Sciatic nerve (tissue), 2 donors: Measurements from ENCODE around the gene GABRB3. TPM values are rescaled to one million over a fixed set of nuclear protein-coding genes. Genes with fewer than 3 reads are reported as not detected.

Experiments used
- ATAC-seq: fragments of 200-7000 bp; cut with Tn5 transposase; one replicate; pipeline ENCODE4 v1.9.1; 2020; ENCODE audit warnings: mild to moderate bottlenecking, moderate library complexity
- DNase-seq: peaks from one replicate; pipeline ENCODE4 v3.0.0-alpha.2; 2020; ENCODE audit warnings: low spot score
- intact Hi-C: fragments of 100-400 bp; cut with DNase I; formaldehyde crosslinking; loops from one replicate; pipeline ENCODE4 v1.14.2; 2022
- total RNA-seq: library from RNA; stranded (reverse); fragmentation: NEBNext Ultra II Directional; extraction: Animal tissue kit (Norgen Biotek cat#: 25700); gene quantifications from one replicate; pipeline ENCODE4 v1.2.1, GENCODE V29; 2021
- donor health status: DM: no; HTN: no; CAD: no.
- donor health status: DM: no; HTN: no; CAD: no.

GABRB3 gene
- total RNA-seq, 1 donor from 2014 or later = 4.5 TPM

- DNase-seq (no peak), ATAC-seq (no peak)
- intact Hi-C loops = no loop called here
Observed at GRCh38 chr15:26689462-26689861, 83.4 kb downstream of the GABRB3 start.

GRCh38 chr15:26686547-26687187, 86.2 kb downstream of the GABRB3 start:
- intact Hi-C loops = no loop called here
- ATAC-seq (no peak), DNase-seq (no peak)

DNA sequence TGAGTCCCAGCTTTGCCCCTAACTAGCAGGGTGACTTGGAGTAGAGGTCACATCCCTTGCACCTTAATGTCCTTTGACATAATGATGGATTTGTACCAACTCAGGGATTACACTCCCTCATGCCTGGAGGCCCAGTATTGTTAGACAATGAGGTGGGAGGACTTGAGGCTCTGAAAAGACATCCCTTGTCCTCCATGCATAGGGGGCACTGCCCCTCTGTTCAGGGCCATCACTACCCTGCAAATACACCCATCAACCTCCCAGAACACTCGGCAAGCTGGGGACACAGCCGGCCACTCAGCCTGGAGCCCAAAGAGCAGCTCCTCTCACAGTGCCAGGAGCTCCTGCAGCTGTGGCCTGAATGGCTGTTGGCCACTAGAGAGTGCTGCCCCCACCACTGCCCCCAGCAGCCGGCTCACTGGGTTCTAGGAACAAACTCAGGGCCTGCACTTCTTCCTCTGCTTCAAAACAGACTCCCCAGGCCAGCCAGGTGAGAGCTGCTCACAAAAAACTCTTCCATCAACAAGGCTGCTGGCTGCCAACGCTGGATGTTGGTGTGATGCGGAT, 90.2 kb downstream of the GABRB3 start:
- ATAC-seq (no peak), DNase-seq (no peak)
- intact Hi-C loops = no loop called here

DNA sequence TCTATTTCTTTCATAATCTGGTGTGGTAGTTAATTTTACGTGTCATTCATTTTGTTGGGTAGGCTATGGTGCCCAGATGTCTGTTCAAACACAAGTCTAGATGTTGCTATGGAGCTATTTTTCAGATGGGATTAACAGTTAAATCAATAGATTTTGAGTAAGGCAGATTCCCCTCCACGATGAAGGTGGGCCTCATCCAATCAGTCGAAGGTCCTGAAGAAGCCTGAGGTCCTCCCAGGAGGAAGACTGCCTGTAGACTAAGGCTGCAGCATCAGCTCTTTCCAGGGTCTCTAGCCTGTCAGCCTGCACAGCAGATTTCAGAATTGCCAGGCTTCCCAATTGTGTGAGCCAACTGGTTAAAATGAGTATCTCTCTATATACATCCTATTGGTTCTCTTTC, 92.9 kb downstream of the GABRB3 start:
- ATAC-seq = no peak
- intact Hi-C loops = no loop called here

GRCh38 chr15:26676115-26676514, 96.8 kb downstream of the GABRB3 start:
- no peak for DNase-seq
- intact Hi-C loops = no loop called here
- no peak for ATAC-seq

More for the DNA sequence above, 92.9 kb downstream of the GABRB3 start:
- no peak for DNase-seq

DNA sequence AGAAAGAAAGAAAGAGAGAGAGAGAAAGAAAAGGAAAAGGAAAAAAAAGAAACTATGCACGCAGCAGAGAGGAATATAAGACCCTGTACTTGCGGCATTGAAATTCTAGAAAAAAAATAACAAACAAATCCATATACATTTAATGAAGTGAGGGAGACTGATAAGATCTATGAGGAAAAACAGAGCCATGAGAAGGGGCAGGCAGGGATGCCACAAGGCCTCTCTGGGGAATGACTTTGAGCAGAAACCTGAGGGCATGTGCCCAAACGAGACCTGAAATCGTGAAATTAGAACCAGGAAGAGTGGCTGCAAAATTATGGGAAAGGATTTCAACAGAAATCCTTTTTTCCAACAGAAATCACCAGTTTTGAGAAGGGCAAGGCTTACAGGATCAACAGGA, 98.4 kb downstream of the GABRB3 start:
- ATAC-seq (no peak), DNase-seq (no peak)
- intact Hi-C loops = no loop called here

GRCh38 chr15:26673445-26673844, 99.4 kb downstream of the GABRB3 start:
- ATAC-seq (no peak), DNase-seq (no peak)
- intact Hi-C loops = no loop called here

GRCh38 chr15:26670116-26670515, 102.8 kb downstream of the GABRB3 start:
- intact Hi-C loops = no loop called here
- ATAC-seq = no peak

DNA sequence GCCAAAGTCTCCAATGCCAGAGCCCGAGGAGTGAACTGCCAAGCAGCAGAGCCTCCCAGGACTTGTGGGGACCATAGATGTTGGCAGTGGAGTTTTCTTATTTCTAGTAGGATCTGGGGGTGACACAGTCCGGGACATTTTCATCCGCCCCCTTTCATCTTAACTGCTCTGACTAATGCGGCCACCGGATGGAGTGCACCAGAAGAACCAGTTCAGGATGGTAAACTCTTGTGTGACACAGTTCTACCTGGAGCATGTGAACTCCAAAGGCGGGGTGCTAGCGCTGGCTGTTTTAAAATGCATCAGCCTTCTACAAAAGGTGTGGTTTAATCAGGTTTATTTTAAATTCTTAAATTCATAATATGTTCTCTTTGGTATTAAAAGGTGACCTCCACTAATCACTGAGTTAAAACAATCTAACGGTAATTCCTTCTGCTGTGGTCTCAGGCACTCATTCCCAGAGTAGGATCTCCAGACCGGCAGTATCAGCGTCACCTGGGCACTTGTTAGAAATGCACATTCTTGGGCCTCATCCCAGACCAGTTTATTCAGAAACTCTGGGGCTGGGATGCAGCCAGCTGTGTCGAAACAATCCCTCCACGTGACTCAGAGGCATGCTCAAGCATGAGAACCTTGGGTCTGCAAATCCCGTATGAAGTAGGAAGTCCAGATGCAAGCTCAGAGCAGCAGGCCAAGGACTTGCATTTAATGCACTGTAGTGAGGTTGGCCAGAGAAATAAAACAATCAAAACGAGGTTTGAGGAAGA, 105.5 kb downstream of the GABRB3 start:
- ATAC-seq = no peak
- intact Hi-C loops = no loop called here
- DNase-seq = no peak

More at GRCh38 chr15:26670116-26670515, 102.8 kb downstream of the GABRB3 start:
- no peak for DNase-seq

DNA sequence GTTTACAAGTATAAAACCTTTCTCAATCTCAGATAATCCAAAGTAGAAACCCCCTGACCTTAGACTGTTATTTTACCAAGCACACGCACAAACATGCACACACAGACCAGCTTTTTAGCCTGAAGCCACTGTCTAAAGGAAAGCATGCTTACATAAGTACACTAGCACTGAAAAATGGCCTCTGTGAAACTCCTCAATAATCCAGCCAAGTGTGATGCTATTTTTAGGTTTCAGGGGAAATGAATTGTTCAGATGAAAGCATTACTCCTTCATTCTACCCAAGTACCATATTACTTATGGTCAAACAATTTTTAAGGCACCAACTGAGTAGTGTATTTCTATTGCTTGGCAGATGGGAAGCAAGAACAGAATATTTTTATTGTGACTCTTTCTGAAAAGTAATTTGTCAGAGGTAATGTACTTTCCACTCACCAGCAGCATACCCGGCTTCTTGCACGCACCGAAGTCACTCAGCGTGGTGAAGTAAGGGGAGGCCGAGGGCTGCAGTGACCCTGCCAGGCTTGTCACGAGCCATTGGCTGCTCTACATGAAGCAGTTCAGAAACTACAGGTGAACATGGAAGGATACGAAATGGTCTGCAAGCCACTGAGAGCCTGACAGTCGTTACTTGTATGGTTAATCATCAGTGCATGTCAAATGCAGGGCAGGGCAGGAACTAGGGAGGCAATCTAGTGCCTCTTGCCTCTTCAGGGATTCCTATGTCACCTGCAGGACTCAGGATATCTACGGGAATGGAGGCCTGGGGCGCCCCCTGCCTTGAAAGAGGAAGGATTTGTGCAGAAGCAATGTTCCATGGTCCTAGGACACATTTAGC, 106.7 kb downstream of the GABRB3 start:
- no peak for ATAC-seq
- intact Hi-C loops = no loop called here
- DNase-seq = no peak

GRCh38 chr15:26662283-26662682, 110.6 kb downstream of the GABRB3 start:
- DNase-seq (no peak), ATAC-seq (no peak)
- intact Hi-C loops = no loop called here

- intact Hi-C loops = no loop called here
- DNase-seq = no peak
- no peak for ATAC-seq
Observed at GRCh38 chr15:26661748-26662147, 111.1 kb downstream of the GABRB3 start.

DNA sequence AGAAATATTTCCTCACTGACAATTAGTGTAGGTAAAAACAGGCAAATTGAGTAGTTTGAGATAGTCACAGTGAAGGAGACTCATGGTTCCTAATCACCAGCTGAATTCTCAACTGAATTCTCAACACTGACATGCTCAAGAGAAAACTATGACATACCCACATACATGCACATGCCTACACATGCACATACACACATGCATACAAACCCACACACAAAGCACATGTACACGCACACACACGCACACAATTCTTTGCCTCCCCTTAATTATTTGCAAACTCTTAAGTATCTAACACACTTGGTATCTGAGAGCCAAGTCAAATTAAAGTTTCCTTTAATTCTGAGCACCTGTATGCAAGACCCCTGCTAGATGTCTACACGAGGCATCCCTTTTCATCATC, 111.8 kb downstream of the GABRB3 start:
- DNase-seq (no peak), ATAC-seq (no peak)
- intact Hi-C loops = no loop called here

- ATAC-seq (no peak), DNase-seq (no peak)
- intact Hi-C loops = no loop called here
Observed at GRCh38 chr15:26660241-26660640, 112.6 kb downstream of the GABRB3 start.

GRCh38 chr15:26658290-26658689, 114.6 kb downstream of the GABRB3 start:
- no peak for ATAC-seq
- no peak for DNase-seq
- intact Hi-C loops = no loop called here

DNA sequence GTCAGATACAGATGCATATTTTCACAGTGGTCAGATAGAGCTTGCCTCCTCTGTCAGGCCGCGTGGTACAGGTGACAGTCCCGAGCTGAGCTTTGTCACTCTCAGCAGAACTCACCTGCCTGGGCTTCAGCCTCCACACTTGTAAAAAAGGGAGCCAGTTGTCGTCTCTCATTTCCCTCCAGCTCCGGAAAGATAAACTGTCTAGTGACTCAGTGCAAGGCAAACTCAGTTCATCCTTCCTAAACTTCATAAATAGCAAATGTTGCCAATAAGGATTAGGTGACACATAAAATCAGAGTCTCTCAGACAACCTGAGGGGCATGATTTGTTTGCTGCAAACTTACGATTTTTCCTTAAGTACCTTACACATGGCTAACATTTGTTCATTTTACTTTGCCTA, 116.8 kb downstream of the GABRB3 start:
- intact Hi-C loops = no loop called here
- ATAC-seq (no peak), DNase-seq (no peak)

GRCh38 chr15:26651909-26652308, 121.0 kb downstream of the GABRB3 start:
- intact Hi-C loops = no loop called here
- DNase-seq (no peak), ATAC-seq (no peak)

DNA sequence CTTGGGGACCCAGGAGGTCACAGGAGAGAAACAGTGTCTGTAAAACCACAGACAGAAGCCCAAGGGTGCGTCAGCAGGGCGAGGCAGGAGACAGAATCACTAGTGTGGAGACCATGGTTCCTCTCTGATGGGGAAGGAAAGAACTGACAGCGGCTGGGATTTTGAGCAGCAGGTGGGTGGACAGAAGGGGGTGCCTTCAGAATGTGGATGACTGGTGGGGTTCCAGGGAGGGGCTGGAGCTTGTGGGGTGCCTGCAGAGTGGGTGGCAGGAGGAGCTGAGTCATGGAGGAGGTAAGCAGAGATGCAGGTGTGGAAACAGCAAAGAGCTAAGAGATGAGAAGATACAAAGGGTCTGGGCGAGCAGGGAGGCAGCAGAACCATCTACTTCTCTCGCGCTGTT, 124.2 kb downstream of the GABRB3 start:
- intact Hi-C loops = no loop called here
- ATAC-seq = no peak
- no peak for DNase-seq

GRCh38 chr15:26644948-26645347, 127.9 kb downstream of the GABRB3 start:
- intact Hi-C loops = no loop called here
- ATAC-seq (no peak), DNase-seq (no peak)

DNA sequence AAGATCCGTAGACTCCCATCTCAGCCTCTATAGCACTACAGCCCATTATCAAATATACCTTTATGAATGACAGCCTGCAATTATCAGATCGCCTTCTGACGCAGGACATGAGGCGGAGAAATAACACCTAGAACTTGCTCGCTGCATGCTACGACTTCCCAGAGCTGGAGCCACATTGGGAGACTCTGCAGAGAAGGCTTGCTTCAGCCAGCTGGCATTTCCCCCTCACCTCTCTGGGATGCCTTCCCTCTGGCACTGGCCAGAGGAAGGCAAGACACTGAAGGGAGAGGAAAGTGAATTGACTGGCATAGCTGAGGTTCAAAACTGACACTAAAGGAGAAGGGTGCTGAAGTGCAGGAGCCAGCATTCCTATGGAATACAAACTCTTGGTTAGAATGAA, 131.7 kb downstream of the GABRB3 start:
- DNase-seq (no peak), ATAC-seq (no peak)
- intact Hi-C loops = no loop called here
